LNCaP clone FGC (cell line): Measurements from ENCODE around the gene TGFBR2.

Experiments
- DNase-seq: peaks from one replicate; pipeline ENCODE4 v3.0.0-alpha.2; 2011; ENCODE audit warnings: low read depth
- H3K4me3 ChIP-seq: 2 replicates; pipeline ENCODE4 v1.5.1; 2011; ENCODE audit warnings: mild to moderate bottlenecking, low read depth, low read length, control low read depth
- TF ChIP-seq, protein P1 (sequence below): IDR thresholded peaks from 2 replicates; pipeline ENCODE4 v1.5.1; 2012; ENCODE audit warnings: mild to moderate bottlenecking; ENCODE audit not compliant: control insufficient read depth, insufficient read depth; ENCODE audit errors: extremely low read depth

Gene TGFBR2

DNA sequence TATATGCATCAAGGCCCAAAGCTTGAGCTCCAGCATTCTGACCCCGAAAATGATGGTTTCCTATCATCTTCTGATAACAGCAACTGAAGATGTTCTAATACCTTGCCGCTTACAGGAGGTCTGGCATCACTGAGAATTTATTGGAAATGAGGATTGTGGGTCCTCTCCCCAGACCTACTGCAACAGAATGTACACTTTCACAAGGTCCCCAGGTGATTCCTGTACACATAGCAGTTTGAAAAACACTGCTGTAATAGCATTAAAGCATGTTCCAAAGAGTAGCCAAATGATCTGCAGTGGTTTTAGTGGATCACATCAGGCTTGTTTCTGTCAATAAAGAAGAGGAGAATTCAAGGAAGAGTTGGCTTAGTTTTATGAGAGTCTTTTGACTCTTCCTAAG, 11.3 kb downstream of the TGFBR2 start:
- no peak for DNase-seq
- TF ChIP-seq, protein P1, sequence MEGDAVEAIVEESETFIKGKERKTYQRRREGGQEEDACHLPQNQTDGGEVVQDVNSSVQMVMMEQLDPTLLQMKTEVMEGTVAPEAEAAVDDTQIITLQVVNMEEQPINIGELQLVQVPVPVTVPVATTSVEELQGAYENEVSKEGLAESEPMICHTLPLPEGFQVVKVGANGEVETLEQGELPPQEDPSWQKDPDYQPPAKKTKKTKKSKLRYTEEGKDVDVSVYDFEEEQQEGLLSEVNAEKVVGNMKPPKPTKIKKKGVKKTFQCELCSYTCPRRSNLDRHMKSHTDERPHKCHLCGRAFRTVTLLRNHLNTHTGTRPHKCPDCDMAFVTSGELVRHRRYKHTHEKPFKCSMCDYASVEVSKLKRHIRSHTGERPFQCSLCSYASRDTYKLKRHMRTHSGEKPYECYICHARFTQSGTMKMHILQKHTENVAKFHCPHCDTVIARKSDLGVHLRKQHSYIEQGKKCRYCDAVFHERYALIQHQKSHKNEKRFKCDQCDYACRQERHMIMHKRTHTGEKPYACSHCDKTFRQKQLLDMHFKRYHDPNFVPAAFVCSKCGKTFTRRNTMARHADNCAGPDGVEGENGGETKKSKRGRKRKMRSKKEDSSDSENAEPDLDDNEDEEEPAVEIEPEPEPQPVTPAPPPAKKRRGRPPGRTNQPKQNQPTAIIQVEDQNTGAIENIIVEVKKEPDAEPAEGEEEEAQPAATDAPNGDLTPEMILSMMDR, result no peak
- no peak overlapping the region for H3K4me3 ChIP-seq

DNA sequence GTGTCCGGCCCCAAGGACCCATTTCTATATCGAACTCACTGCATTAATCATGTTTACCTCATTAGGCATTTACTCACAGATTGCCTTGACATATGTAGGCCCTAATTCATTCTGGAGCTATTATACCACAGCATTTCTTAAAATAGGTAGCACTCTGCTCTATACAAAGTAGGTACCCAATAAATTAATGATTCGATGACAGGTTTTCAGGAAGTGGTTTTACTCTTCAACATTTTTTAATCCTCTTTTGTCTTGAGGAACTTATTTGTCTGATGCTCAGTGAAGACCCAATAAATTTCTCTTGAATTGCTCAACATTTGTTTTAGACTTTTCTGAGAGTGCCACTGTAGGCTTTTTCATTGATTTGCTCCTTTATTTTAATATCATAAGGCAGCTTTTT, 12.1 kb downstream of the TGFBR2 start:
- no peak for DNase-seq
- TF ChIP-seq, protein P1, result no peak
- H3K4me3 ChIP-seq, result no peak overlapping the region

DNA sequence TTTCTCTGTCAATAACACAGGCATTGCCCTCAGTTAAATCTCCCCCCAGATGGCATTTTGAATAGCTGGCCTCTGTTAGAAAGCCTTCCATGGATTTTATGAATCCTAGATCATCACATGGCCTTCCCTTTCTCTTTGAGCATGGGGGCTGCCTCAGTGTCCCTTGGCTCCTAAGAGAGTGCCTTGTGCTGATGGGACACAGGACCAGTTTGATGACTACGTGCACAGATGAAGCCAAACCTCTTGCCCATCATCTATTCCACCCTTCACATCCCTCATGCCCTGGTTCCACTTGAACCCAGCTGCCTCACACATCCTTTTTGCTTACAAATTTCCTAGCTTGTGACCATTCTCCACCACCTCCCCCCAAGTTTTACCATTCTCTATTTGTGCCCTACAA, 12.9 kb downstream of the TGFBR2 start:
- no peak overlapping the region for H3K4me3 ChIP-seq
- TF ChIP-seq, protein P1, result no peak
- no peak for DNase-seq

DNA sequence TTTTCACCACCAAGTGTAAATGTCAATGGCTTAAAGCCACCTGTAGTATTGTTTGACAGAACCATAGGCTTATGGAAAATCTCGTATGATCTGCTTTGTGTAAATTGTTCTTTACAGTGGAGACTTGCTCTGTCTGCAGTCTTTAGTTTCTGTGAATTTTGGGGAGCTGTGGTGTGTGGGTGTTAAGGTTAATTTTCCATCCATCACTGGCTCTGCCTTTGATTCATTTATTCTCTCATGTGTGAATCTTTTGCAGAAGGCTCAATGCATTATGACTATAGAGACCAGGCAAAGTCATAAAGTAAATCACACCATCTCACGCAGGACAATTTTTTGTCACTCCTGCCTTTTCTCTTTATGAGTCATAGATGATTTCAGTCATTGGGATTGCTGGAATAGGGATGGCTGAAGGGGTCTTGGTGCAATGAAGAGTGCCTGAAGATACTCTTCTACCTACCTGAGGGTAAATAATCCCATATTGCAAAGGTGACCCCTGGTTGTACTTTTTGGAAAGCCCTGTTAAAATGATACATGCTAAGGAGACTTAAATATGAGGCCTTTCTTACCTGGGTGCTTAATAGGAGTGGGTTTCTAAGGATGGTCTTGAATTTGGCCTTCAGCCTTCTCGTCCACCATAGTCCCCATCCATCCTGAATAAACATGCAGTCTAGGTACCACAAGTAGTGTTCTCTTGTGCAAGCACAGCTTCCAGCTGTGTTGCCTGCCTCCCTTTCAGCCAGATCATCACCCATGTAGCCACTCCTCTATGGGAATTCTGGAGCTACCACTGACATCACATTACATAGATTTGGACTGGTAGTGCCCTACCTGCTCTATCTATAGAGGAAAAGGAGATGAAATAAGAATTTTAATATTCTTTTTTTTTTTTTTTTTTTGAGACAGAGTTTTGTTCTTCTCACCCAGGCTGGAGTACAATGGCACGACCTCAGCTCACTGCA, 14.3 kb downstream of the TGFBR2 start:
- TF ChIP-seq, protein P1, result no peak
- no peak for DNase-seq
- H3K4me3 ChIP-seq, result no peak overlapping the region

DNA sequence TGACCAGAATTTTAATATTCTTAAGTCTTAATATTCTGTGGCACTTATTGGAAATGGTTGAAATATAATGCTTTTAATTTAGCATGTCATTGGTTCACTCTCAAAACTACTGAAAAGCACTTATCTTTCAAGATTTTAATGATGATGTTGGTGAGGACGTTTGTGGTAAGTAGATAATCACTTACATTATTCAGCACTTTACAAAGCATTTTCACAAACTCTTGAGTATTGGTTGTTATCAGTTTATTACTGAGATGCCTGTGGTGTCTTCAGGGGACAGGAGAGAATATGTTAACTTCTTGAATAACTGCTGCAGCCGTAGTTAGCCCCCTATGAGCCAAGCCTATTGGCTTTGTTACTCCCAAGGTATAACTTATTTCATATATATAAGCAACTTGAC, 15.2 kb downstream of the TGFBR2 start:
- no peak for DNase-seq
- no peak overlapping the region for H3K4me3 ChIP-seq
- TF ChIP-seq, protein P1, result no peak

DNA sequence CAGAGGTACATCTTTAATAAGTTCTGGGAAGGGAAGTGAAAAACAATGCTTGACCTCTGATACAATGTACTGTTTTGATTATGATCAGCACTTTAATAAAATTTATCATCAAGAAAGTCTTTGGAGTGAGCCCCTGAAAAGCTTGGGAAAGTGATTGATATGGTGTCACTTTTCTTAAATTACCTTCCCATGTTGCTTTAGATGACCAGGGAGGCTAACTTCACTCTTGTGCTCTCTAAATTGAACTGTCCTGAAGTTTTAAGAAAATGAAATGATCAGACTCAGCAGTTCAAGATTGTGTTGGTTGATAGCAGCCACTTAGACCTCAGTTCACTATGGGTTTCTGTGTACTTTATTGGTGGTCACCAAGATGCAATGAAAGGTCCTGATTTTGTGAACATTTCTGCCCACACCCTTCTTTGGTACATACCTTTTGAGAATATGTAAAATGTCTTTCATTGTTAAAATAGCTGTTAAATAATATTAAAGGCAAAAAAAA, 15.7 kb downstream of the TGFBR2 start:
- no peak for DNase-seq
- TF ChIP-seq, protein P1, result no peak
- no peak overlapping the region for H3K4me3 ChIP-seq
